ENCODE measurements around the gene TSKS. TPM values are rescaled to one million over a fixed set of nuclear protein-coding genes. Genes with fewer than 3 reads are reported as not detected.

The TSKS gene
- polyA plus RNA-seq, 1 donor (not counting 4 experiments of a cell fraction or from before 2014, with no cell fraction given), result 1.9 TPM

- Histone ChIP-seq H3K9me1 (ENCODE audit: control insufficient read depth, extremely low read depth, insufficient read depth, low read length) (peaks cover 2% of the 10 kb centered on the region), H3K9me3 (ENCODE audit: control insufficient read depth, low read depth, low read length) (no peaks in the 10 kb centered on the region), H3K9ac (ENCODE audit: control insufficient read depth, extremely low read depth, insufficient read depth, low read length) (no peak overlapping the region), H3K36me3 (ENCODE audit: control insufficient read depth in 2 of 2, extremely low read depth in 1 of 2, insufficient read depth in 2 of 2, low read length in 2 of 2) (peaks cover 40 to 50% of the 10 kb centered on the region in 2 experiments), H2AFZ (ENCODE audit: control insufficient read depth, low read length) (no peak overlapping the region), H3K4me3 (ENCODE audit: control insufficient read depth in 2 of 3, extremely low read depth in 1 of 3, insufficient read depth in 2 of 3, low read depth in 1 of 3, low read length in 3 of 3) (no peak overlapping the region), H3K27ac (ENCODE audit: control insufficient read depth, insufficient read depth, low read length) (no peak overlapping the region), H3K4me1 (ENCODE audit: control insufficient read depth, extremely low read depth, insufficient read depth, low read length) (no peaks in the 10 kb centered on the region), H3K27me3 (ENCODE audit: control insufficient read depth, extremely low read depth, insufficient read depth, low read length) (no peaks in the 10 kb centered on the region), H3K4me2 (ENCODE audit: control insufficient read depth, extremely low read depth, insufficient read depth, low read depth, low read length) (no peak overlapping the region), H4K20me1 (ENCODE audit: control insufficient read depth, extremely low read depth, insufficient read depth, low read length) (no peaks in the 10 kb centered on the region), H3K79me2 (ENCODE audit: control insufficient read depth, insufficient read depth, low read length) (peaks cover 2% of the 10 kb centered on the region)
- DNase-seq (ENCODE audit: low read depth, low spot score) (no peak), FAIRE-seq (no peak)
- TF ChIP-seq CTCF (optimal IDR thresholded peaks at IDR 0.05 in 1 of 3, IDR thresholded peaks at IDR 0.05 in 1 of 3, conservative IDR thresholded peaks at IDR 0.05 in 1 of 3; ENCODE audit: extremely low read depth in 1 of 3, insufficient read depth in 2 of 3, low read length in 3 of 3) (no peak), EZH2 (IDR thresholded peaks at IDR 0.05; ENCODE audit: low read length) (no peak)
- dilution Hi-C loops (cut with MboI; ENCODE audit: extremely low pct_ligation_motif_present, low sequenced_read_pairs), result no loop called here
Measured at GRCh38 chr19:49793561-49793840, 30.4 kb upstream of the TSKS start.

DNA sequence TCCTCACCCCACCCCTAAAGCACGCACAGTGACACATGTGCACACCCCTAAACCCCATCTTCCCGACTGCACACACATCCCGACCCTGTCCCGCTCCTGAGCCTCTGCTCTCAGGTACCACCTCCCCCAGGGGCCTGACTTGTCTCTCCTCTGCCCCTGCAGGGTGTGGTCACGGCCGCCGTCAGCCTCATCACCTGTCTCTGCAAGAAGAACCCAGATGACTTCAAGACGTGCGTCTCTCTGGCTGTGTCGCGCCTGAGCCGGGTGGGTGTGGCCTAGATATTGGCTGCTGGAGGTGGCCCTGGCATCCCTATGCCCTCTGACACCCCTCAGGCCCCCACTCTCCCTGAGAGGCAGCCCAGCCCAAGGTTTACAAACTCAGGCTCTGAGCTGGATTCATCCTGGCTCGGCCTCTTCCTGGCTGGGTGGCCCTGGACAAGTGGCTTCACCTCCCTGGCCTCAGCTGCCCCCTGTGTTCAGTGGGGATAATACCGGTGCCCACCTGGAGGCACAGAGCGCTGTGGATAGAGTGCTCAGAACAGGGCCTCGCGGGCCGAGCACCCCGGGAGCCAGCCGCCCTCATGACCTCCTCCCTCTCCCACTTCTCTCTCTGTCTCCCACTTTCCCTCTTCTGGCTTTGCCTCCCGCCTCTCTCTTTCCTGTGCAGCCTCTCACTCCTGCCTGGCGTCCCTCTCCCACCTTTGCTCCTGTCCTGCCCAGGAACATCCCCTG, 29.9 kb upstream of the TSKS start:
- Histone ChIP-seq H3K4me2 (ENCODE audit: control insufficient read depth, extremely low read depth, insufficient read depth, low read depth, low read length) (no peak overlapping the region), H3K27me3 (ENCODE audit: control insufficient read depth, extremely low read depth, insufficient read depth, low read length) (no peaks in the 10 kb centered on the region), H3K4me1 (ENCODE audit: control insufficient read depth, extremely low read depth, insufficient read depth, low read length) (no peaks in the 10 kb centered on the region), H3K9me3 (ENCODE audit: control insufficient read depth, low read depth, low read length) (no peaks in the 10 kb centered on the region), H3K9ac (ENCODE audit: control insufficient read depth, extremely low read depth, insufficient read depth, low read length) (no peak overlapping the region), H3K9me1 (ENCODE audit: control insufficient read depth, extremely low read depth, insufficient read depth, low read length) (peaks cover 2% of the 10 kb centered on the region), H3K27ac (ENCODE audit: control insufficient read depth, insufficient read depth, low read length) (no peak overlapping the region), H3K4me3 (ENCODE audit: control insufficient read depth in 2 of 3, extremely low read depth in 1 of 3, insufficient read depth in 2 of 3, low read depth in 1 of 3, low read length in 3 of 3) (no peak overlapping the region), H3K79me2 (ENCODE audit: control insufficient read depth, insufficient read depth, low read length) (peaks cover 5% of the 10 kb centered on the region), H3K36me3 (ENCODE audit: control insufficient read depth in 2 of 2, extremely low read depth in 1 of 2, insufficient read depth in 2 of 2, low read length in 2 of 2) (peaks cover 36 to 45% of the 10 kb centered on the region in 2 experiments), H4K20me1 (ENCODE audit: control insufficient read depth, extremely low read depth, insufficient read depth, low read length) (no peaks in the 10 kb centered on the region), H2AFZ (ENCODE audit: control insufficient read depth, low read length) (no peak overlapping the region)
- FAIRE-seq (no peak), DNase-seq (ENCODE audit: low read depth, low spot score) (no peak)
- no peak for TF ChIP-seq EZH2 (IDR thresholded peaks at IDR 0.05; ENCODE audit: low read length)
- TF ChIP-seq CTCF (optimal IDR thresholded peaks at IDR 0.05 in 1 of 3, IDR thresholded peaks at IDR 0.05 in 1 of 3, conservative IDR thresholded peaks at IDR 0.05 in 1 of 3; ENCODE audit: extremely low read depth in 1 of 3, insufficient read depth in 2 of 3, low read length in 3 of 3), result no peak
- dilution Hi-C loops (cut with MboI; ENCODE audit: extremely low pct_ligation_motif_present, low sequenced_read_pairs), result no loop called here
